OCI-LY7 (cell line): ENCODE results near the gene PRR16.

Experiments
- EZH2phosphoT487 ChIP-seq: fragments of 200-600 bp; sonication (generic); IDR thresholded peaks from 2 replicates; pipeline ENCODE4 v1.6.1; 2018; ENCODE audit warnings: low read depth, borderline replicate concordance, mild to moderate bottlenecking, mixed run types, antibody characterized with exemption, low read length, moderate library complexity, mixed read lengths
- TF ChIP-seq, protein P1 (sequence below): fragments of 200-600 bp; sonication (generic); conservative IDR thresholded peaks from 2 replicates; pipeline ENCODE4 v1.5.1; 2014; ENCODE audit warnings: mild to moderate bottlenecking, antibody characterized with exemption, low read length, moderate library complexity, mixed read lengths

DNA sequence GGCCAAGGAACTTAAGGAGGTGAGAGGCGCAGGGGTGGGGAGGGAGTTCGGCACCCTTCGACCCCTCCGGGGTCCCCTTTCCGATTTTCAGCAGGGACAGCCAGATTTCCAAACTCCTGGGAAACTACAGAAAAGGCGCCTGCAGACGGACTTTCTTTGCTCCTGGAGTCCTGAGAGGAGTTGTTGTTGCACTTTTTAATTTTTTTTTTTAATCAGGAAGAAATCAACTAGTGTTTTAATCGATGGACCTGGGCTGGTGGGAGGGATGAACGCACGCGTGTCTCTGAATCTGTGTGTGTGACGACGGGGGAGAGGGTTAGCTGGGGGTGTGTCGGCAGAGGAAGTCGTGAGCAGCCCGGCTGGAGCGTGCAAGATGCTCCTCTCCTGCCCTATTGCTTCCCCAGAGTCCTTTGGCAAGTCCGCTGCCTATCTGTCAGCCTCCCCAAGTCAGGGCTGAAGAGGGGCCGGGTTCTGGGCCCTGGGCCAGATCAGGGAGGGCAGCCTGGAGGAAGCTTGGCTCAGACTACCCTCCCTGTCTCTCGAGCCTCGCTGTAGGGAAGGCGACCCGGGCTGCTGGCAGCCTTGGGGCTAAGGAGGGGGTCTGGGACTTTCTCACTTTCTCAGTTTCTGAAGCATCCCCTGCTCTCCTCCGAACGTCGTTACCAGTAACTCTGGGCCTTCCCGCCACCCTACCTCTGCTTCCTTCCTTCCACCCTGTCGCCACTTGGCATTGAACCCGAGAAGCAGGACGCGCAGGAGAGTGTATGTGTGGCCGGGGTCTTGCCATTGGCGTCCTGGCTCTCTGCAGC is 731 bp downstream of the PRR16 start:
- TF ChIP-seq, protein P1, sequence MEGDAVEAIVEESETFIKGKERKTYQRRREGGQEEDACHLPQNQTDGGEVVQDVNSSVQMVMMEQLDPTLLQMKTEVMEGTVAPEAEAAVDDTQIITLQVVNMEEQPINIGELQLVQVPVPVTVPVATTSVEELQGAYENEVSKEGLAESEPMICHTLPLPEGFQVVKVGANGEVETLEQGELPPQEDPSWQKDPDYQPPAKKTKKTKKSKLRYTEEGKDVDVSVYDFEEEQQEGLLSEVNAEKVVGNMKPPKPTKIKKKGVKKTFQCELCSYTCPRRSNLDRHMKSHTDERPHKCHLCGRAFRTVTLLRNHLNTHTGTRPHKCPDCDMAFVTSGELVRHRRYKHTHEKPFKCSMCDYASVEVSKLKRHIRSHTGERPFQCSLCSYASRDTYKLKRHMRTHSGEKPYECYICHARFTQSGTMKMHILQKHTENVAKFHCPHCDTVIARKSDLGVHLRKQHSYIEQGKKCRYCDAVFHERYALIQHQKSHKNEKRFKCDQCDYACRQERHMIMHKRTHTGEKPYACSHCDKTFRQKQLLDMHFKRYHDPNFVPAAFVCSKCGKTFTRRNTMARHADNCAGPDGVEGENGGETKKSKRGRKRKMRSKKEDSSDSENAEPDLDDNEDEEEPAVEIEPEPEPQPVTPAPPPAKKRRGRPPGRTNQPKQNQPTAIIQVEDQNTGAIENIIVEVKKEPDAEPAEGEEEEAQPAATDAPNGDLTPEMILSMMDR: no peak
- no peak for TF ChIP-seq EZH2phosphoT487
